Astrocyte of the hippocampus (primary cell): ENCODE results near the gene CD99L2.
A peak's percentile ranks its signal among the peaks of the same experiment; 100 is the strongest.

Experiments used
- DNase-seq: peaks from one replicate; pipeline ENCODE4 v3.0.0; 2011; ENCODE audit warnings: low read depth, low spot score

CD99L2 gene

DNA sequence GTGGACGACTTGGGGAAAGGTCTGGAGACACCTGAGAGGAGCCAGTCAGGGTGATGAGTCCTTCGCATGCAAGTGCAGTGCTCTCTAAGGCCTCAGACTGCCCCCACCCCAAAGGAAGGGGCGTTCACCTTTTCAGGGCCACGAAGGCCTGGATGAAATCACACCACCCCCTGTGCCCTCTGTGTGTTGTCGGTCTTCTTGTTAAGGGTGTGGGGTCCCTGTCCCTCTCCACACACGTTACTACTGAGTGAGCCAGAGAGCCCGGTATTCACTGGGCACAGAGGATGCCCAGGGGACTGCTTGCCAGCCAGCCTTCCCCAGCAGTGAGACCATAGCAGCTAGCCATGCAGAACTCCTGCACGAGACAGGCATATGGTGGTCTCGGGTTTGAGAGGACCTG lies 133.2 kb downstream of the CD99L2 start:
- DNase-seq = no peak

GRCh38 chrX:150763810-150764209 lies 134.7 kb downstream of the CD99L2 start:
- DNase-seq = no peak

DNA sequence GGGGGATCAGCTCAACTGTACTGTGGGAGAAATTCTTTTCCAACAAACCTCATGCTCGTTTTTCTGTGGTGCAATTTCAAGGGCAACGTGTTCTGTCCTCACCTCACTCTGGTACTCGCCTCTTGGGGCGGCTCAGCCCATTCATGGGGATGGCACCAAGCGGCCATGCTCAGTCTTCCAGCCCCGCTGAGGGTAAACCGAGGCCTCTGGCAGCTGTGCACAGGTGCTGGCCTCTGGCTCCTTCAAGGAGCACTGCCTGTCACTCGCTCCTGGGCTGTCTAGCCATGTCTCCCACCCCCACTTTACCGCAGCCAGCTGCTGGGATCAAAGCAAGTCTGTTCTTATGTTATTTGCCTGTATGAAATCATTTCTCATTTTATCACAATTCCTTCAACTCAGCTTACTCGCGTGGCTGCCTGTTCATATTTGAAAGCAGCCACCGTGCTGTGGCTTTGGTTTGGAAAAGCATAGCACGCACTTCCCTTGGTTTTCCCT lies 135.1 kb downstream of the CD99L2 start:
- no peak for DNase-seq

DNA sequence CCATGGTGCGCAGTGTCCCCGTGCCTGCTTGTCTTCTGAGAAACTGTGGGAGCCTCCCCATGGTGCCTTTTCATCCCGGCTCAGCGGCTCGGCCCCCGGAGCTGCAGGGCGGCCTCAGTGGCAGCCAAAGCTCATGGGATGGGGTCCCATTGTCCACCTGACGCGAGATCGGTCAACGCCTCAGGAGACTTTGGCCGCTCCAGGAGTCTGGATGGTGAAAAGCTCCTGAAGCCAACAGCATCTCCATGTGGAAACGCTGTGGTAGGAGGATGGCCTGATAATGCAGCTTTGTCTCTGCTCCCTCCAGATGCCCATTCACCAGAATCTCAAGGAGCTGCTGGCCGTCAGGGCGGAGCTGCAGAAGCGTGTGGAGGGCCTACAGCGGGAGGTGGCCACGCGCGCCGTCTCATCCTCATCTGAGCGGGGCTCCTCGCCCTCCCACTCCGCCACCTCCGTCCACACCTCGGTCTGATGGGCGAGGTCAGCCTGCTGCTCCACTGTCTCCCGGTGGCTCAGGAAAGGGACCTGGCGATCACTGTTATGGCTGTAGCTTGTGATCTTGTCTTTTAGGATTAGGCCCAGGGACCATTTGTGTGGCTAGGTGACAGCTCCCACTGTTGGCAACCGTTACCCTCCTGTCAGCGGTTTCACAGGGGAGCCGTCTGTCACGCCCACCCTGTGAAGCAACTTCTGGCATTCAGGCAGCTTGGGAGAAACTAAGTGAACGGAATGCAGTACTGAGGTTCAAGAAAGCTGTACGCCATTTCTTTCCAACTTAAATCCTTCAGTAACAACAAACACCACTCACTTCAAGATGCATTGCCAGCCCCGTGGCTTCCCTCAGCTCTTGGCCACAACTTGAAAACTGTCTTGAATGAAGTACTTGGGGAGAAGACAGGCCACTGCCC lies 136.0 kb downstream of the CD99L2 start:
- DNase-seq = peak; percentile 13

- no peak for DNase-seq
These were observed 136.7 kb downstream of the CD99L2 start for GRCh38 chrX:150761819-150762216.

DNA sequence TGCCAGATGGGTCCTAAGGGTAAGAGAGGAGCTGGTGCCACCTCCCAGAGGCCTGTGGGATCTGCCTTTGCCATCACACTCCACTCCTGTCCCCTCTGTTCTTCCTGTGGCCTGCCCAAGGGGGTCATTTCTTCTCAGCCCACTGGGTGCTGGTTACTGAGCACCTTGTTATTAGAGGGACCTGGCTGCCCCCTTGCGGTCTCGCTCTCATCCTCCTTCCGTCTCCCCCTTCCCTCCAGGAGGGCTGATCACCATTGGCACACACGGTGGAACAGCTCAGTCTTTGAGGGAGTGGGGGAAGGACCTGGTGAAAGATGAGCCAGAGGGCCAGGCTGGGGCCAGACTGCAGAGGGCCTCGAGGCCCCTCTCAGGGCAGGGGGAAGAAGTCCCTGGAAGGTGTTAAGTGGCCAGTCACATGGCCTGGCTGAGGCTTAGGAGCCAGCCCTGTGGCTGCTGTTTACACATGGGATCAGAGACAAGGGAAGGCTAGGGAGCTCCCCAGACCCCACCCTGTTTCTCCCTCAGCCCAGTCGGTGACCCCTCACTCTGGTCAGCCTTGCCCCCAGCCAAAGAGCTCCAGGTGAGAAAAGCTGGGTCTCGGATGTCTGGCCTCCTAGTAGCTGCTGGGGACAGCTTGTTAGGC lies 137.2 kb downstream of the CD99L2 start:
- DNase-seq = no peak

DNA sequence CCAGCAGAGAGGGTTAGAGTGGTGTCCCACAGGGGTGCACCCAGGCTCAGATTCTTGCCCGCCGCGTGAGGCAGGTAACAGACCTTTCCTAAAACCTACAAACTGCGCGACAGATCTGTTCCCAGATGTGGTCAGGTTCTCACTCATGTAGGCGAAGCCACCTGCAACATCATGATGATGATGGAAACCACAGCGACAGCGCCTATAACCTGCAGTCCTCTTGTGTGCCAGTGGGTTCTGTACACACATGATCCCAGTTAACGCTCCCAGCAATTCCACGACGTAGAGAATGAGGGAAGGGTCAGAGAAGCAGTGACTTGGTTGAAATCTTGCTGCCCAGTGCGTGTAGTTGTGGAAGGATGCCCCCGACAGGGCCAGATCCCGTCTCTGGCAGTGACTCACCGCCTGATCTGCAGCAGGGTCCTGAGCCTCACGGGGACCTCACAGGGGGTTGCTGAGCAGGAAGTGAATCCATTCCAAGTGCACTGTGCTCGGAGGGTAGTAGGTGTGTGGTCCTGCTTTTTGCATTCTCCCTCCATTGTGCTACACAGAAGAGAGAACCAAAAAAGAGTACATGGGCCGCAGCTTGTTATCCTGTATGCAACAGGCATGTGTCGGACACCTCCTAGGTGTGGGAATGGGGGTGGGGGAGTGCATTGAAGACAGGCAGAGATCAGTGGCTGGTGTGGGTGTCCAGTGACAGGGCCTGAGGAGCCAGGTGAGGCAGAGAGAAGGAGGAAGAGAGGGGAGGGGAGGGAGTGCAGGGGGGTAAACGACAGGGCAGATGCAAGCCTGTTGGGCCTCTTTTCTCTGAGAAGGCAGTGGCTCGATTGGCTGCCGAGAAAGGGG lies 138.7 kb downstream of the CD99L2 start:
- DNase-seq = no peak

GRCh38 chrX:150757371-150757770 lies 141.1 kb downstream of the CD99L2 start:
- no peak for DNase-seq

DNA sequence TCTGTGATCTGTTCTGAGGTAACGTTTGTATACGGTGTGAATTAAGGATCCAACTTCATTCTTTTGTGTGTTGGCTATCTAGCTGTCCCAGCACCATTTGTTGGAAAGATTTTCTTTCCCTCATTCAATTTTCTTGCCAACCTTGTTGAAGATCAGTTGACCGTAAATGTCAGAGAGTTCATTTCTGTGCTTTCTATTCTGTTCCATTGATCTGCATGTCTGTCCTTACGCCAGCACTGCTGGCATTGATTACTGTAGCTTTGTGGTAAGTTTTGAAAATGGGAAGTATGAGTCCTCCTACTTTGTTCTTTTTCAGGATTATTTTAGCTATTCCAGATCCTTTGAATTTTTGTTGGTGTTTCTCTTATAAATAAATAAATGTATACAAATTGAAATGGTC lies 144.5 kb downstream of the CD99L2 start:
- peak; percentile 34 for DNase-seq

- DNase-seq = peak; percentile 45
These were observed 145.1 kb downstream of the CD99L2 start for GRCh38 chrX:150753357-150753756.

- no peak for DNase-seq
These were observed 146.3 kb downstream of the CD99L2 start for GRCh38 chrX:150752124-150752523.

GRCh38 chrX:150736475-150736874 lies 162.0 kb downstream of the CD99L2 start:
- no peak for DNase-seq

DNA sequence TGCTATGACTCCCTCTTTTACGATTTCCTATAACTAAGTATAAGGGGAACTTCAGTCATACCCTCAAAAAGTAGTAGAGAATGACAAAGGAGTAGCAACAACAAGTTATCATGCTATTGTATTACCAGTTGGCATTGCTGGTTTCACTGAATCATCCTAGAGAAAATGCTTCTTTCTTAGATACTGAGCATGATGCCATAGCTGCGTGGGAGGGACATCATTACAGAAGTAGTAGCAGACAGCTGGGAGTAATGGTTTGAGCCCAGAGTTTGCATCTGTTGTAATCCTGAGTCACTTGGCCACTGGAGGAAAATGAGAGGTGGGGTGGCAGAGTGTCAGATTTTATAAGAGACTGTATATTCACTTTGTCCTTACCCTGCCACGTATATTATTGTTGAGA lies 166.7 kb downstream of the CD99L2 start:
- peak; percentile 64 for DNase-seq

DNA sequence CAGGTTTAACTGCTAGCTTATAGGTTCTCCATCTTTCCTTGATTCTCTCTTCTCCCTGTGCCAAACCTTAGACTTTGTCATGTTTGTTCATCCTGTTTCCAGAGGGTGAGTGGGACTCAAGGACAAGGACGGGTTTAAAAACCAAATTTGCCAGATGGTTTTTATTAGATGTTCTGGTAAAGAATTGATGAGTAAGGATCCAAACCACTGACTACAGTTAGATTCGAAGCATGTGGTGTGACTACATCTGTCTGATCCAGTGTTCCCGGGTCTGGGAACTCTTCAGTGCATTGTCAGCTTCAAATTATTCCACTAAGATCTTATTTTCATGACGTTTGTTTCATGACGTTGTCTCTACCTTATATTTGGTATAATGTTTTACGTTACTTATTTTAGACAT lies 167.7 kb downstream of the CD99L2 start:
- DNase-seq = no peak

- no peak for DNase-seq
These were observed 168.5 kb downstream of the CD99L2 start for GRCh38 chrX:150729956-150730355.

- DNase-seq = no peak
These were observed 178.8 kb downstream of the CD99L2 start for GRCh38 chrX:150719621-150720020.
